Loucy (cell line): ENCODE measurements around the gene KLF15.

ENCODE experiments used
- H2AFZ ChIP-seq: fragments of 200-600 bp; sonication (generic); 2 replicates; pipeline ENCODE4 v1.6.0; 2016; ENCODE audit warnings: antibody characterized with exemption, mild to moderate bottlenecking, low read length, moderate library complexity
- H3F3A ChIP-seq: fragments of 200-600 bp; 2 replicates; pipeline ENCODE4 v1.6.0; 2016; ENCODE audit warnings: antibody characterized with exemption, low read depth, mild to moderate bottlenecking
- H3K27me3 ChIP-seq: fragments of 200-600 bp; sonication (generic); 2 replicates; pipeline ENCODE4 v1.6.1; 2014; ENCODE audit warnings: low read length, mild to moderate bottlenecking; ENCODE audit not compliant: insufficient read depth, poor library complexity, severe bottlenecking
- H3K36me3 ChIP-seq: fragments of 200-600 bp; sonication (generic); 2 replicates; pipeline ENCODE4 v1.6.1; 2016; ENCODE audit warnings: low read length; ENCODE audit not compliant: insufficient read depth
- H3K4me1 ChIP-seq: fragments of 200-600 bp; sonication (generic); 2 replicates; pipeline ENCODE4 v1.5.1; 2014; ENCODE audit warnings: low read length, mild to moderate bottlenecking; ENCODE audit not compliant: insufficient read depth, poor library complexity, severe bottlenecking
- H3K4me2 ChIP-seq: fragments of 200-600 bp; sonication (generic); 2 replicates; pipeline ENCODE4 v1.6.0; 2014; ENCODE audit warnings: antibody characterized with exemption, low read length, low read depth, mild to moderate bottlenecking; ENCODE audit not compliant: poor library complexity, severe bottlenecking
- H3K4me3 ChIP-seq: fragments of 200-600 bp; sonication (generic); 2 replicates; pipeline ENCODE4 v1.5.1; 2014; ENCODE audit warnings: low read length, mild to moderate bottlenecking, mixed read lengths; ENCODE audit not compliant: poor library complexity, severe bottlenecking
- H3K79me2 ChIP-seq: fragments of 200-600 bp; sonication (generic); 2 replicates; pipeline ENCODE4 v1.6.1; 2014; ENCODE audit warnings: low read length; ENCODE audit not compliant: insufficient read depth
- H3K9ac ChIP-seq: fragments of 200-600 bp; sonication (generic); 2 replicates; pipeline ENCODE4 v1.6.0; 2014; ENCODE audit warnings: mild to moderate bottlenecking, low read depth, low read length, moderate library complexity; ENCODE audit not compliant: poor library complexity, severe bottlenecking
- H3K9me2 ChIP-seq: fragments of 200-600 bp; sonication (generic); replicated peaks from 2 replicates; pipeline ENCODE4 v1.6.1; 2016; ENCODE audit warnings: low read depth, low read length, mixed read lengths
- H3K9me3 ChIP-seq: fragments of 200-600 bp; sonication (generic); 2 replicates; pipeline ENCODE4 v1.6.1; 2014; ENCODE audit warnings: mild to moderate bottlenecking, antibody characterized with exemption, low read length, low read depth; ENCODE audit not compliant: insufficient read depth
- H4K20me1 ChIP-seq: fragments of 200-600 bp; sonication (generic); 2 replicates; pipeline ENCODE4 v1.6.0; 2014; ENCODE audit warnings: antibody characterized with exemption, low read length, mild to moderate bottlenecking; ENCODE audit not compliant: insufficient read depth, poor library complexity, severe bottlenecking
- EZH2phosphoT487 ChIP-seq: fragments of 200-600 bp; IDR thresholded peaks from 2 replicates; pipeline ENCODE4 v1.6.1; 2018; ENCODE audit warnings: antibody characterized with exemption, mild to moderate bottlenecking, moderate library complexity, borderline replicate concordance
- TF ChIP-seq, protein P1 (sequence below): fragments of 200-600 bp; sonication (generic); conservative IDR thresholded peaks from 2 replicates; pipeline ENCODE4 v1.5.1; 2014; ENCODE audit warnings: mild to moderate bottlenecking, antibody characterized with exemption, low read length

The KLF15 gene

DNA sequence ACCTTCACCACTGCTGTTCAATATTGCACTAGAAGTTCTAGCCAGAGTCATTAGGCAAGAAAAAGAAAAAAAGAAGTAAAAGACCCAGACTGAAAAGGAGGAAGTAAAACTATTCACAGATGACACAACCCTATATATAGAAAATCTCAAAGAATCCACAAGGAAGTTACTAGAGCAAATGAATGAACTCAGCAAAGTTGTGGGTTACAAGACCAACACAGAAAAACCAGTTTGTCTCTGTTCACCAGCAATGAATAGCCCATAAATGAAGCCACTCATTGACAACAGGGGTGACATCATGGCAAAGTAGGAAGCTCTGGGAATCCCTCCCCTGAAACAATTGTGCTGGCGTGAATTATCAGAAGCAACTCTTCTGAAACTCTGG, 42.1 kb upstream of the KLF15 start:
- Histone ChIP-seq H4K20me1 (no peaks in the 10 kb centered on the region), H3K4me1 (no peaks in the 10 kb centered on the region), H3K9ac (no peak overlapping the region), H3K4me2 (no peak overlapping the region), H3K27me3 (no peaks in the 10 kb centered on the region), H3K4me3 (no peak overlapping the region), H3F3A (no peaks in the 10 kb centered on the region), H3K9me2 (no peaks in the 10 kb centered on the region), H2AFZ (no peak overlapping the region), H3K79me2 (no peaks in the 10 kb centered on the region), H3K9me3 (no peaks in the 10 kb centered on the region), H3K36me3 (no peaks in the 10 kb centered on the region)
- no peak for TF ChIP-seq EZH2phosphoT487
- TF ChIP-seq, protein P1, sequence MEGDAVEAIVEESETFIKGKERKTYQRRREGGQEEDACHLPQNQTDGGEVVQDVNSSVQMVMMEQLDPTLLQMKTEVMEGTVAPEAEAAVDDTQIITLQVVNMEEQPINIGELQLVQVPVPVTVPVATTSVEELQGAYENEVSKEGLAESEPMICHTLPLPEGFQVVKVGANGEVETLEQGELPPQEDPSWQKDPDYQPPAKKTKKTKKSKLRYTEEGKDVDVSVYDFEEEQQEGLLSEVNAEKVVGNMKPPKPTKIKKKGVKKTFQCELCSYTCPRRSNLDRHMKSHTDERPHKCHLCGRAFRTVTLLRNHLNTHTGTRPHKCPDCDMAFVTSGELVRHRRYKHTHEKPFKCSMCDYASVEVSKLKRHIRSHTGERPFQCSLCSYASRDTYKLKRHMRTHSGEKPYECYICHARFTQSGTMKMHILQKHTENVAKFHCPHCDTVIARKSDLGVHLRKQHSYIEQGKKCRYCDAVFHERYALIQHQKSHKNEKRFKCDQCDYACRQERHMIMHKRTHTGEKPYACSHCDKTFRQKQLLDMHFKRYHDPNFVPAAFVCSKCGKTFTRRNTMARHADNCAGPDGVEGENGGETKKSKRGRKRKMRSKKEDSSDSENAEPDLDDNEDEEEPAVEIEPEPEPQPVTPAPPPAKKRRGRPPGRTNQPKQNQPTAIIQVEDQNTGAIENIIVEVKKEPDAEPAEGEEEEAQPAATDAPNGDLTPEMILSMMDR, result no peak

DNA sequence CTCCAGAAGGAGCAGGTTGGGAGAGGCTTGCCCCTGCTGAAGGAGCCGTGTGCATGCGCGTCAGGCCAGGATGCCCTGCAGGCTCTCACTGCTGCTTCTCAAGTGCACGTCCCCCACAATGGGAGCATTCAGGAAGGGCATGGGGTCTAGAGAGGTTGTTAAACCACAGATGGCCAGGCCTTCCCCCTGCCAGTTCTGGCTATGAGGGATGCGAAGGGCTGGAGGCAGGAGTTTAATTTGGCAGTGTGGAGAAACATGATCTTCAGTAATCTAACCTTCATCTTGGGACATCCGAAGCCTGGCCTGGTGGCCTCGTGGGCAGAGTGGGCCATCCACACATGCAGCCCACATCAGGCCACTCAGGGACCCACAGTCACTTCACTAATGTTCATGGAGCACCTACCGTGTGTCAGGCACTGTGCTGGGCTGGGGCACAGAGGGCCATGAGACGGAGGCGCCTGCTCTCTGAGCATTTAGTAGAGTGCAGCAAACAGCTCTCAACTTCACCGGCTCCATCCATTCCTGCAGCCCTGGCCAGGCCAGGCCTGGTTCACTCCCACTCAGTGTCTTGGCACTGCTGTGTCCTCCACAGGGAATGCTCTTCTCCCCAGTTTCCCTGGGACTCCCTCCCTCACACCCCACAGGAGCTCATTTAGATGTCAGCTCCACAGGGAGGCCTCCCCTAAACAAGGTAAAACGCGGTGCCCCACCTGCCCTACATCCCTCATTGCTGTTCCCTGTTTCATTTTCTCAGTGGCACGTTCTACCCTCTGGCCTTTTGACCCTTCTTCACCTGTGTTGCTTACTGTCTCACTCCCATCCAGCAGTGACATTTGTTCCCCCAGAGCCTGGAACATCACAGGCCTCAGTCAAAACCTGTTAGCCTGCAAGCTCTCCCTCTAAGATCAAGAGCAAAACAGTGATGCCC, 41.5 kb upstream of the KLF15 start:
- H3K9me3 ChIP-seq, result no peaks in the 10 kb centered on the region
- H3F3A ChIP-seq, result no peaks in the 10 kb centered on the region
- H3K4me3 ChIP-seq, result no peak overlapping the region
- no peaks in the 10 kb centered on the region for H4K20me1 ChIP-seq
- no peak overlapping the region for H2AFZ ChIP-seq
- H3K79me2 ChIP-seq, result no peaks in the 10 kb centered on the region
- H3K4me2 ChIP-seq, result no peak overlapping the region
- no peaks in the 10 kb centered on the region for H3K9me2 ChIP-seq
- no peaks in the 10 kb centered on the region for H3K27me3 ChIP-seq
- H3K36me3 ChIP-seq, result no peaks in the 10 kb centered on the region
- H3K4me1 ChIP-seq, result no peaks in the 10 kb centered on the region
- TF ChIP-seq EZH2phosphoT487, result no peak
- TF ChIP-seq, protein P1, result no peak
- no peak overlapping the region for H3K9ac ChIP-seq

DNA sequence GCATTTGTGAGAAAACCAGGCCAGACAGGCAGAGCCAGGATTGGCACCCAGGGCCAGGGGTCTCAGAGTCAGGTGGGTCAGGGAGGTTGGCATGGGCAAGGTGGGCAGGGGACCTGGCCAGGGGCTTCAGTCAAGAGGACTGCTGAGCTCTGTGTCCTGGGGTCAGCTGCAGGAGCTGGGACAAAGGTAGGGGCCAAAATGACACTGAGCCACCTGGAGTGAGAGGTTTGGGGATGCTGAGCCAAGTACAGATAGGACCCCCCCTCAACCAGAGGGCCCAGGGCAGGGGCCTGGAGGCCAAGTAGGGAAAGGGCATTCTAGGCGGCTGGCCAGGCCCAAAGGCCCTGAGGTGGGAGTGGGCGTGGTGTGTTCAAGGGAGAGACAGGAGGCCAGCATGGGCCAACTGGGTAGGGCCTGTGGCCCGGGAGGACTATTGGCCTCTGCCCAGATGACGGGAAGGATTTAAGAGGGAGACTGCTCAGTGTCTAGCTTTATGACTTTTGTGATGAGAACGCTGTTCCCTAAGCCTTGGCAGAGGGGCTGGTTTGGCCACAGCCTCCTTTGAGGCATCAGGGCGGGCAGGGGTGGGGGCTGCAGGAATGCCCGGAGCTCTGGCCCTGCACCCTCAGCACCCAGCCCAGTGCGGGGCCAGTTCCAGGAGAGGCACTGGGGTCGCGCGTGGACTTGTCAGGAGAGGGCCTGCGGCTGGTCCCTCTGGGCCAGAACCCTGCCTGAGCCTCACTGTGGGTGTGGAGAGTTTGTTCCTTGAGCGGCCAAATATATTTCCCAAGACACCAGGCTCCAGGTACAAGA, 40.6 kb upstream of the KLF15 start:
- Histone ChIP-seq H3K36me3 (no peaks in the 10 kb centered on the region), H4K20me1 (no peaks in the 10 kb centered on the region), H3K4me3 (no peak overlapping the region), H3K9ac (no peak overlapping the region), H3K9me2 (no peaks in the 10 kb centered on the region), H3F3A (no peaks in the 10 kb centered on the region), H3K27me3 (no peaks in the 10 kb centered on the region), H3K4me2 (no peak overlapping the region), H2AFZ (no peak overlapping the region), H3K9me3 (no peaks in the 10 kb centered on the region), H3K4me1 (no peaks in the 10 kb centered on the region), H3K79me2 (no peaks in the 10 kb centered on the region)
- TF ChIP-seq, protein P1, result no peak
- TF ChIP-seq EZH2phosphoT487, result no peak
